Measurements from ENCODE around the gene NRXN3.

The NRXN3 gene

GRCh38 chr14:79825046-79825521, 1654.9 kb downstream of the NRXN3 start:
- no peak overlapping the region for H3K27ac ChIP-seq (ENCODE audit: low read depth, low read length, poor library complexity, severe bottlenecking)
- H4K20me1 ChIP-seq (ENCODE audit: insufficient read depth, low read length), result no peaks in the 10 kb centered on the region

GRCh38 chr14:79826362-79826761, 1656.2 kb downstream of the NRXN3 start:
- H3K27ac ChIP-seq (ENCODE audit: low read depth, low read length, poor library complexity, severe bottlenecking), result no peak overlapping the region
- no peaks in the 10 kb centered on the region for H3K9me2 ChIP-seq (ENCODE audit: low read depth, low read length)
- H3K9me3 ChIP-seq (ENCODE audit: low read length), result no peaks in the 10 kb centered on the region
- H3K36me3 ChIP-seq (ENCODE audit: insufficient read depth, low read length), result no peaks in the 10 kb centered on the region
- no peak overlapping the region for H3K4me3 ChIP-seq (ENCODE audit: low read depth, low read length, poor library complexity, severe bottlenecking)
- no peaks in the 10 kb centered on the region for H3K27me3 ChIP-seq (ENCODE audit: insufficient read depth, low read length)
- H3F3A ChIP-seq (ENCODE audit: insufficient read depth, low read length), result no peaks in the 10 kb centered on the region
- H3K4me2 ChIP-seq (ENCODE audit: low read length), result no peak overlapping the region
- TF ChIP-seq EZH2 (IDR thresholded peaks at IDR 0.05; ENCODE audit: borderline replicate concordance, low read length), result no peak
- no peaks in the 10 kb centered on the region for H3K4me1 ChIP-seq (ENCODE audit: insufficient read depth, low read length, severe bottlenecking)
- no peak overlapping the region for H2AFZ ChIP-seq (ENCODE audit: low read length)
- H3K79me2 ChIP-seq (ENCODE audit: insufficient read depth, low read length), result no peaks in the 10 kb centered on the region
- no peak overlapping the region for H3K9ac ChIP-seq (ENCODE audit: low read length)
- no peaks in the 10 kb centered on the region for H4K20me1 ChIP-seq (ENCODE audit: insufficient read depth, low read length)

More at GRCh38 chr14:79825046-79825521, 1654.9 kb downstream of the NRXN3 start:
- H2AFZ ChIP-seq (ENCODE audit: low read length), result no peak overlapping the region
- H3K9ac ChIP-seq (ENCODE audit: low read length), result no peak overlapping the region
- no peaks in the 10 kb centered on the region for H3K4me1 ChIP-seq (ENCODE audit: insufficient read depth, low read length, severe bottlenecking)
- TF ChIP-seq CTCF (IDR thresholded peaks at IDR 0.05; ENCODE audit: low read length) (no peak), EZH2 (IDR thresholded peaks at IDR 0.05; ENCODE audit: borderline replicate concordance, low read length) (no peak)
- no peak overlapping the region for H3K4me2 ChIP-seq (ENCODE audit: low read length)
- H3K9me2 ChIP-seq (ENCODE audit: low read depth, low read length), result no peaks in the 10 kb centered on the region
- no peaks in the 10 kb centered on the region for H3K9me3 ChIP-seq (ENCODE audit: low read length)
- H3K36me3 ChIP-seq (ENCODE audit: insufficient read depth, low read length), result no peaks in the 10 kb centered on the region
- no peaks in the 10 kb centered on the region for H3K27me3 ChIP-seq (ENCODE audit: insufficient read depth, low read length)
- no peak overlapping the region for H3K4me3 ChIP-seq (ENCODE audit: low read depth, low read length, poor library complexity, severe bottlenecking)
- H3F3A ChIP-seq (ENCODE audit: insufficient read depth, low read length), result no peaks in the 10 kb centered on the region
- H3K79me2 ChIP-seq (ENCODE audit: insufficient read depth, low read length), result no peaks in the 10 kb centered on the region

GRCh38 chr14:79829405-79830166, 1659.4 kb downstream of the NRXN3 start:
- Histone ChIP-seq H3K4me3 (ENCODE audit: low read depth, low read length, poor library complexity, severe bottlenecking) (no peak overlapping the region), H4K20me1 (ENCODE audit: insufficient read depth, low read length) (no peaks in the 10 kb centered on the region), H3K36me3 (ENCODE audit: insufficient read depth, low read length) (no peaks in the 10 kb centered on the region), H3K9ac (ENCODE audit: low read length) (no peak overlapping the region), H2AFZ (ENCODE audit: low read length) (no peak overlapping the region), H3K79me2 (ENCODE audit: insufficient read depth, low read length) (no peaks in the 10 kb centered on the region), H3K27ac (ENCODE audit: low read depth, low read length, poor library complexity, severe bottlenecking) (no peak overlapping the region), H3K9me2 (ENCODE audit: low read depth, low read length) (no peaks in the 10 kb centered on the region), H3K4me2 (ENCODE audit: low read length) (no peak overlapping the region), H3K27me3 (ENCODE audit: insufficient read depth, low read length) (no peaks in the 10 kb centered on the region), H3K9me3 (ENCODE audit: low read length) (no peaks in the 10 kb centered on the region), H3F3A (ENCODE audit: insufficient read depth, low read length) (no peaks in the 10 kb centered on the region), H3K4me1 (ENCODE audit: insufficient read depth, low read length, severe bottlenecking) (no peaks in the 10 kb centered on the region)
- TF ChIP-seq EZH2 (IDR thresholded peaks at IDR 0.05; ENCODE audit: borderline replicate concordance, low read length) (no peak), CTCF (IDR thresholded peaks at IDR 0.05; ENCODE audit: low read length) (no peak)

All from OCI-LY1 (cell line).